COLO668 (cell line): Measurements from ENCODE around the gene CDH22.

Experiments
- DNase-seq: peaks from one replicate; lab custom pipeline; 2025; ENCODE audit not compliant: unreplicated experiment; lab: John Stamatoyannopoulos, UW

Gene CDH22

DNA sequence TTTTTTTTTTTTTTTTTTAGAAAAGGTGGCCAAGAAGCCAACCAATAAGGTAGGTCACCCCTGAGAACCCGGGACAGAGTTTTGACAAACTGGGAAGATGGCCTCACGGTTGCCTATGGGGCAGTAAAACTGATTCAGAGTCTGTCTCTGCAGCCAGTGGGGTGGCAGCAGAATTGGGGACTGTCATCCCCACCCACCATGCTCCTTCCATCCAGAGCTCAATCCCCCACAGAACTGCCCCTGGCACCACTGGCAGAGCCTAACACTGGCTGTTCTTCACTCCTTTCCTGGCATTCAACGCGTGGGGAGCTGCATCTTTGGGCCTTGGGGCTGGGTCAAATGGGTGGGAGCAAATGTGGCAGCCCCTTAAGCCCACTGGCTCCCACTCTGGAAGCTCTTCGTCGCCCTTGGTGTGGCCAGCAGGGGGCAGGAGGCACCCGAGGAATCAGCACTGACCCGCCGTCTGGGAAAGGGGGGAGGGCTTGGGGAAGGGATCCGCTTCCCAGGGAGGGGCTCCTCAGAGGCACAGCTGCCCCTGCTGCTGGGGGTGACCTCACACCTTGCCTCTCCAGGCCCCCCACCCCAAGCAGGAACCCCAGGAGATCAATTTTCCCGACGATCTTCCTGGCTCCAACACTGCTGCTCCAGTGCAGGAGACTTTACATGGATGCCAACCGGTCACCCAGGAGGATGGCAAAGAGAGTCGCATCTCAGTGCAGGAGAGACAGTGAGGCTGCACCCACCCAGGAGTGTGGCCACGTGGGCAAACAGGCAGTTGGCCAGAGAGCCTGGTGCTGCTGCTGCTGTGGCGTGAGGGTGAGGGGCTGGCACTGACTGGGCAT, 179.8 kb downstream of the CDH22 start:
- DNase-seq = peak; percentile 47

GRCh38 chr20:46127396-46128010, 180.8 kb downstream of the CDH22 start:
- no peak for DNase-seq

DNA sequence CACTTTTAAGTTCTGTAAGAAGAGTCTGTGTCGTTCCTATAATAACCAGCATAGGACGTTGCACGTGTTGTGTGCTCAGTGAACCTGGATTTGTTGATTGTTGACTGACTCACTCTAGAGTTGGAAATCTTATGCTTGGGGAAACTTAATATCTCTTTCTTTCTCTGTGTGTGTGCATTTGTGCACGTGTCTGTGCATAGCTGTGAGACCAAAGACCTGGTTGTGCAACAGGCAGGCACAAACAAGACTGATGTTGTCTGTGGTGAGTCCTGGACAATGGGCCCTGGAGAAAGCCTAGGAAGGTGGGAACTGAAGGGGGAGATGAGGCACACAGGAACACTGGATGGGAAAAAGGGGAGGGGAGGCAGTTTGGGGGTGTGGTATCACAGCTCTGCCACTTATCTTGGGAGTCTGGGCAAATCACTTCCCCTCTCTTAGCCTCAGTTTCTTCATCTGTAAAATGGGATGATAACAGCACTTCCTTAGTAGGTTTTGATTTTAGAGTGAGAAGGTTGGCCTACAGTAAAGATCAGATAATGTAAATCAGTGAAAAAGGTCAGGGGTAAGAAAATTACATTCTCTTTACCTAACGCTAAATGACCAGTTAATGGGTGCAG, 181.8 kb downstream of the CDH22 start:
- DNase-seq = no peak
